GM21528 (cell line): ENCODE results near the gene AIFM2.
"Not testable (repeated sequence)": the region's sequence is repeated elsewhere in the genome, so short reads cannot be mapped to it uniquely, and the experiment has no call there.

Experiments used
- ATAC-seq: cut with Tn5 transposase; IDR thresholded peaks from one replicate; pipeline ENCODE4 v1.9.1; 2021; ENCODE audit warnings: mild to moderate bottlenecking, moderate library complexity; ENCODE audit not compliant: unreplicated experiment, low FRiP score

Gene AIFM2

GRCh38 chr10:70123817-70124216 lies 8.8 kb downstream of the AIFM2 start:
- no peak for ATAC-seq

- not testable (repeated sequence) for ATAC-seq
Observed at GRCh38 chr10:70123166-70123565, 9.5 kb downstream of the AIFM2 start.

GRCh38 chr10:70122742-70123141 lies 9.9 kb downstream of the AIFM2 start:
- ATAC-seq = no peak

GRCh38 chr10:70121281-70121949 lies 11.2 kb downstream of the AIFM2 start:
- no peak for ATAC-seq

- ATAC-seq = no peak
Observed at GRCh38 chr10:70120417-70120816, 12.2 kb downstream of the AIFM2 start.

- no peak for ATAC-seq
Observed at GRCh38 chr10:70119623-70120022, 13.0 kb downstream of the AIFM2 start.

- no peak for ATAC-seq
Observed at GRCh38 chr10:70119197-70119596, 13.4 kb downstream of the AIFM2 start.

- ATAC-seq = no peak
Observed at GRCh38 chr10:70118196-70118595, 14.4 kb downstream of the AIFM2 start.

GRCh38 chr10:70117646-70118045 lies 15.0 kb downstream of the AIFM2 start:
- ATAC-seq = no peak

- no peak for ATAC-seq
Observed at GRCh38 chr10:70115948-70116682, 16.5 kb downstream of the AIFM2 start.

- ATAC-seq = no peak
Observed at GRCh38 chr10:70114902-70115301, 17.7 kb downstream of the AIFM2 start.

- no peak for ATAC-seq
Observed at GRCh38 chr10:70112071-70112470, 20.6 kb downstream of the AIFM2 start.

- ATAC-seq = no peak
Observed at GRCh38 chr10:70111496-70111895, 21.1 kb downstream of the AIFM2 start.

GRCh38 chr10:70109064-70109729 lies 23.4 kb downstream of the AIFM2 start:
- no peak for ATAC-seq

GRCh38 chr10:70106958-70107791 lies 25.4 kb downstream of the AIFM2 start:
- no peak for ATAC-seq

GRCh38 chr10:70101668-70102067 lies 31.0 kb downstream of the AIFM2 start:
- ATAC-seq = no peak

- ATAC-seq = not testable (repeated sequence)
Observed at GRCh38 chr10:70101068-70101562, 31.5 kb downstream of the AIFM2 start.

GRCh38 chr10:70098271-70098670 lies 34.4 kb downstream of the AIFM2 start:
- ATAC-seq = no peak

- no peak for ATAC-seq
Observed at GRCh38 chr10:70097459-70097858, 35.2 kb downstream of the AIFM2 start.

- ATAC-seq = no peak
Observed at GRCh38 chr10:70096705-70097420, 35.8 kb downstream of the AIFM2 start.
